NT2/D1 (cell line): ENCODE measurements around the gene CNPPD1.

Experiments used
- SUZ12 ChIP-seq: IDR thresholded peaks from 2 replicates; pipeline ENCODE4 v1.6.1; 2011; ENCODE audit not compliant: insufficient read length, insufficient read depth; ENCODE audit errors: extremely low read depth
- YY1 ChIP-seq: IDR thresholded peaks from 2 replicates; pipeline ENCODE4 v1.6.1; 2011; ENCODE audit not compliant: insufficient read length, insufficient read depth
- ZNF274 ChIP-seq: IDR thresholded peaks from 2 replicates; pipeline ENCODE4 v1.6.1; 2011; ENCODE audit warnings: mild to moderate bottlenecking, low read depth, low read length

DNA sequence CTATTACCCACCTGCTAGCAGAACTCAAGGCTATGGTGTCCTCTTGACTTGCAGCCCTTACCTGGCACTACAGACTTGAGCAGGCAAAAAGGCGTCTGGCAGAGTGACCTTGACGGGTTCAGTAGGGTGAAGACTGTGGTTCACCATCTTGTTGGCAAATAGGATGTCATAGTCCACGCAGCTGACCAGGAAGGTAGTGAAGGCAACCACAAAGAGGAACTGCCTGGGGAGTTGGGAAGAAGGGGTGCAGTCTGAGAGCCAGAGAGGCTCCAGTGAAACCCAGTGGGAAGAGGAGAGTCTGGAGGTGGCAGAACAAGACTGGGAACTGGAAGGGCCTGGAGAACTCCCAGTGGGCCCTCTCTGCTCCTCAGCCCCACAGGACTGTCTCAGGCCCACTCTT lies 48.6 kb upstream of the CNPPD1 start:
- TF ChIP-seq YY1, result no peak
- no peak for TF ChIP-seq SUZ12
- no peak for TF ChIP-seq ZNF274
